HepG2 (cell line): ENCODE data around the gene ESYT3. TPM values are rescaled to one million over a fixed set of nuclear protein-coding genes. Genes with fewer than 3 reads are reported as not detected.
A peak's percentile ranks its signal among the peaks of the same experiment; 100 is the strongest.

Source experiments
- AGO2 ChIP-seq: fragments of 200-400 bp; formaldehyde crosslinking; optimal IDR thresholded peaks from 2 replicates; pipeline ENCODE3; 2017; ENCODE audit warnings: mild to moderate bottlenecking, low read depth, low read length, moderate library complexity
- CENPX ChIP-seq: sonication (generic); formaldehyde crosslinking; IDR thresholded peaks from 2 replicates; pipeline ENCODE4 v1.9.0; 2021; ENCODE audit warnings: mild to moderate bottlenecking, missing genetic modification reagents, moderate library complexity
- DZIP1 ChIP-seq: sonication (generic); formaldehyde crosslinking; IDR thresholded peaks from 2 replicates; pipeline ENCODE4 v1.5.0; 2020; ENCODE audit warnings: mild to moderate bottlenecking, missing genetic modification reagents
- HOXD1 ChIP-seq: sonication (generic); formaldehyde crosslinking; IDR thresholded peaks from 2 replicates; pipeline ENCODE4 v1.5.0; 2020; ENCODE audit warnings: missing genetic modification reagents
- MIER3 ChIP-seq: IDR thresholded peaks from 2 replicates; pipeline ENCODE4 v1.6.1; 2016; ENCODE audit warnings: missing compliant biosample characterization, borderline replicate concordance
- NFE2L2 ChIP-seq: fragments of 150-350 bp; IDR thresholded peaks from 2 replicates; pipeline ENCODE4 v1.6.1; 2014; ENCODE audit warnings: low read length
- PBX3 ChIP-seq: sonication (generic); formaldehyde crosslinking; IDR thresholded peaks from 2 replicates; pipeline ENCODE4 v1.8.1; 2023; ENCODE audit warnings: missing genetic modification reagents, inconsistent platforms, borderline replicate concordance
- RFXANK ChIP-seq: IDR thresholded peaks from 2 replicates; pipeline ENCODE4 v1.6.1; 2016
- RORA ChIP-seq: sonication (generic); formaldehyde crosslinking; IDR thresholded peaks from 2 replicates; pipeline ENCODE4 v1.5.0; 2020; ENCODE audit warnings: mild to moderate bottlenecking, missing genetic modification reagents, moderate library complexity
- RXRB ChIP-seq: IDR thresholded peaks from 2 replicates; pipeline ENCODE4 v1.6.1; 2016; ENCODE audit warnings: borderline replicate concordance, missing genetic modification reagents, missing compliant biosample characterization
- SMARCC2 ChIP-seq: fragments of 450-650 bp; IDR thresholded peaks from 2 replicates; pipeline ENCODE4 v1.6.1; 2017; ENCODE audit warnings: antibody characterized with exemption, mild to moderate bottlenecking
- THAP11 ChIP-seq: IDR thresholded peaks from 2 replicates; pipeline ENCODE4 v1.6.1; 2016; ENCODE audit warnings: missing biosample characterization, missing genetic modification reagents
- ZBTB33 ChIP-seq: sonication (generic); formaldehyde crosslinking; IDR thresholded peaks from 2 replicates; pipeline ENCODE4 v1.4.0; 2020; ENCODE audit warnings: missing genetic modification reagents
- ZBTB43 ChIP-seq: sonication (generic); formaldehyde crosslinking; conservative IDR thresholded peaks from 2 replicates; pipeline ENCODE4 v1.4.0; 2020; ENCODE audit warnings: missing genetic modification reagents
- ZFP82 ChIP-seq: sonication (generic); formaldehyde crosslinking; IDR thresholded peaks from 2 replicates; pipeline ENCODE4 v1.5.1; 2020; ENCODE audit warnings: mild to moderate bottlenecking, missing genetic modification reagents, borderline replicate concordance
- ZNF296 ChIP-seq: sonication (generic); formaldehyde crosslinking; conservative IDR thresholded peaks from 2 replicates; pipeline ENCODE4 v1.5.0; 2020; ENCODE audit warnings: mild to moderate bottlenecking, missing genetic modification reagents
- ZNF331 ChIP-seq: sonication (generic); formaldehyde crosslinking; IDR thresholded peaks from 2 replicates; pipeline ENCODE4 v1.4.0; 2020; ENCODE audit warnings: missing genetic modification reagents
- ZNF513 ChIP-seq: sonication (generic); formaldehyde crosslinking; conservative IDR thresholded peaks from 2 replicates; pipeline ENCODE4 v1.5.0; 2020; ENCODE audit warnings: missing genetic modification reagents
- ZNF644 ChIP-seq: IDR thresholded peaks from 2 replicates; pipeline ENCODE4 v1.6.1; 2016; ENCODE audit warnings: low read depth
- ZNF670 ChIP-seq: sonication (generic); formaldehyde crosslinking; IDR thresholded peaks from 2 replicates; pipeline ENCODE4 v1.8.0; 2022; ENCODE audit warnings: mild to moderate bottlenecking, missing genetic modification reagents, borderline replicate concordance
- ZNF746 ChIP-seq: sonication (generic); formaldehyde crosslinking; IDR thresholded peaks from 2 replicates; pipeline ENCODE4 v1.8.0; 2022; ENCODE audit warnings: mild to moderate bottlenecking, missing genetic modification reagents
- polyA plus RNA-seq, 8 experiments: library from polyadenylated mRNA; depleted of rRNA in 3 of 8; stranded (reverse) in 7 of 8; unstranded in 1 of 8; fragments of >200 nt; fragmentation: Illumina TruSeq in 4 of 8; extraction: Trizol in 4 of 8; gene quantifications; 2 replicates each; pipeline versions ENCODE4 v1.2.1 to v1.2.3, GENCODE V29; 2011 to 2016; ENCODE audit warnings: low read depth in 4 of 8, missing spikeins in 1 of 8, mixed read lengths in 1 of 8; ENCODE audit not compliant: insufficient read depth in 1 of 8
- total RNA-seq, 5 experiments: library from RNA; depleted of rRNA; stranded (reverse); fragments of >200 nt; fragmentation: Illumina TruSeq; extraction: Trizol; gene quantifications; 2 replicates each; pipeline ENCODE4 v1.2.3, GENCODE V29; 2016; ENCODE audit warnings: low read depth in 1 of 5

The ESYT3 gene
- total and polyA plus RNA-seq, 2 of the 13 experiments (the other 11 are each of a cell fraction or from before 2014, with no cell fraction given): 1.5 to 4.1 TPM

GRCh38 chr3:138398791-138399575 lies 35.4 kb upstream of the ESYT3 start (continued):
- no peak for TF ChIP-seq DZIP1 (CRISPR knock-in tag)
- TF ChIP-seq RFXANK (CRISPR knock-in tag): no peak
- TF ChIP-seq SMARCC2: no peak
- TF ChIP-seq ZNF746: peak; percentile 41; the same call in 1 of the 2 replicates
- no peak for TF ChIP-seq MIER3 (CRISPR knock-in tag)
- no peak for TF ChIP-seq CENPX (CRISPR knock-in tag)
- no peak for TF ChIP-seq ZNF644 (CRISPR knock-in tag)
- TF ChIP-seq ZNF513 (CRISPR knock-in tag): no peak
- TF ChIP-seq PBX3 (CRISPR knock-in tag): no peak
- no peak for TF ChIP-seq ZNF296 (CRISPR knock-in tag)
- TF ChIP-seq ZNF670: no peak
- TF ChIP-seq AGO2: no peak
- 0 out of 2 replicates have a peak, but pooled peaks have one; percentile 45 for TF ChIP-seq RORA
- TF ChIP-seq THAP11 (CRISPR knock-in tag): no peak
- no peak for TF ChIP-seq ZBTB33
- no peak for TF ChIP-seq NFE2L2
- peak; percentile 54; the same call in 1 of the 2 replicates for TF ChIP-seq ZNF331 (CRISPR knock-in tag)
- TF ChIP-seq RXRB (CRISPR knock-in tag): peak; percentile 73
- TF ChIP-seq ZFP82 (CRISPR knock-in tag): no peak
- no peak for TF ChIP-seq ZBTB43
- TF ChIP-seq HOXD1 (CRISPR knock-in tag): peak; percentile 99
